Activated CD8-positive, alpha-beta memory T cell treated with anti-CD3 and anti-CD28 coated beads, Interleukin-2, amount 50 U/mL, for 4 hours (primary cell): ENCODE data around the gene CRISP1.
"Not testable (repeated sequence)": the region's sequence is repeated elsewhere in the genome, so short reads cannot be mapped to it uniquely, and the experiment has no call there.

ENCODE experiments used
- DNase-seq: peaks from one replicate; pipeline ENCODE4 v3.0.0-alpha.2; 2020

The CRISP1 gene, protein sequence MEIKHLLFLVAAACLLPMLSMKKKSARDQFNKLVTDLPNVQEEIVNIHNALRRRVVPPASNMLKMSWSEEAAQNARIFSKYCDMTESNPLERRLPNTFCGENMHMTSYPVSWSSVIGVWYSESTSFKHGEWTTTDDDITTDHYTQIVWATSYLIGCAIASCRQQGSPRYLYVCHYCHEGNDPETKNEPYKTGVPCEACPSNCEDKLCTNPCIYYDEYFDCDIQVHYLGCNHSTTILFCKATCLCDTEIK

DNA sequence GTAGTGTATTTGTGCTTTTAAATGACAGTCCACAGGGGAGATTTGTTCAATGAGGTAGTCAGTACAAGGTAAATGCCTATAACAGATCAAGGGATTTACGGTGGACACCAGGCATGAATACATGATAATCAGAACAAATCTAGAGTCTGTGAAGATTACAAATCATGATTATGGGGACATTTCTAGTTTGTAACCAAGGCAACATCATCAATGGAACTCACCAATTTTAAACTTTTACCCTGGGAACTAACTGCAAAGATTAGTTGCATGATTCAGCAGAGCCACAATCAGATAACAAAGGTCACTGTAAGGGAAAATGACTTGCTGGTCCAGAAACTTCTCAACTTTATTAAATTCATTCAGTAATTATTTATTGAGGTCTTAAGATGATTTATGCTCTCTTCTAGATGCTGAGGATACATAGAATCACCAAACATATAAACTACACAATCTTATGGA lies at the start of gene CRISP1:
Gene CRISP1, minus strand, starts transcription at position 51 of the 459 bp plus-strand sequence. CDS start 9,135 bp downstream, outside the sequence.
- no peak for DNase-seq

DNA sequence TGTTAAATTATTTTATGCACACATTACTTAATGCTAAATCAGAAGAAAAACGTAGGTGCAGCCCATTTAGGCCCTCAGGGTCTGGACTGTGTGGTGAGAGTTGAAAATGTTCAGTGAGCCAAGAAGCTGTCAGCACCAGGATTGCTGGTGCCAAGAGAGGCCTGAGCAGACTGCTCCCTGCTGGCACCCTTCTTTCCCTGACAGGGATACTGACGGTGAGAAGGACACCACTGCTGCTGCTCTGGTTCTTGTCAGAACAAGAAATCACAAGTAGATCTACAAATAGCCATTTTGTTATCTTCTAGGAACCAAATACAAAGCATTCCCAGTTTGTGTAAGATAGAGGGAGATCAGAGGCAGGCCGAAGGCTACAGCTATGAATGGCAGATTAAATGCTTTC lies 48.7 kb upstream of the CRISP1 start:
- no peak for DNase-seq

- DNase-seq, result no peak
Measured at GRCh38 chr6:49913636-49914375, 47.5 kb upstream of the CRISP1 start.

GRCh38 chr6:49912196-49912595 lies 45.9 kb upstream of the CRISP1 start:
- no peak for DNase-seq

DNA sequence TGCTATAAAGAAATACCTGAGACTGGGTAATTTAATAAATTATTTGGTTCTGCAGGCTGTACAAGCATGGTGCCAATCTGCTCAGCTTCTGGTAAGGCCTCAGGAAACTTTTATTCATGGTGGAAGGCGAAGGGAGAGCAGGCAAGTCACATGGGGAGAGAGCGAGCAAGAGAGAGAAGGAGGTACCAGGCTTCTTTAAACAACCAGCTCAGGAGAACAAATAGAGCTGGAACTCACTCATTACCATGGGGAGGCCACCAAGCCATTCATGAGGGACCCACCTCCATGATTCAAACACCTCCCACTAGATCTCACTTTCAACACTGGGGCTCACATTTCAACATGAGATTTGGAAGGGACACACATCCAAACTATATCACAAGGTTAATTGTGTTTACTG lies 44.9 kb upstream of the CRISP1 start:
- no peak for DNase-seq

DNA sequence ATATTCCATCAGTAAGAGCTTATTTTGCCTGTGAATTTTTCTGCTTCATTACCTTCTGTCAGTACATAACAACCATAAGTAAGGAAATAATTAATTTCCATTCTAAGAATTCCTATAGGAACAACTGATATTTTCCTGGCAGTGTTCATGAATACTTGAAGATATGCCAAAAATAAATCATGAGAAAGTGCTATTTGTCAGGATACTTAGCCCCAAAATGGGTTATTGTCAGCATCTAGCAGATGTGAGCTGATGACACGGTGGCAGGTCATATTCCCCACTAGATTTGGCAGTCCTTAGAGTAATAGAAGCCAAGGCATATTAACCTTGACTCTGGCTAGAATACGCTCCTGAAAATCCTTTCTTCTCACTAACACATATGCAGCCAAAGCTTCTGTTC lies 43.2 kb upstream of the CRISP1 start:
- DNase-seq, result no peak

DNA sequence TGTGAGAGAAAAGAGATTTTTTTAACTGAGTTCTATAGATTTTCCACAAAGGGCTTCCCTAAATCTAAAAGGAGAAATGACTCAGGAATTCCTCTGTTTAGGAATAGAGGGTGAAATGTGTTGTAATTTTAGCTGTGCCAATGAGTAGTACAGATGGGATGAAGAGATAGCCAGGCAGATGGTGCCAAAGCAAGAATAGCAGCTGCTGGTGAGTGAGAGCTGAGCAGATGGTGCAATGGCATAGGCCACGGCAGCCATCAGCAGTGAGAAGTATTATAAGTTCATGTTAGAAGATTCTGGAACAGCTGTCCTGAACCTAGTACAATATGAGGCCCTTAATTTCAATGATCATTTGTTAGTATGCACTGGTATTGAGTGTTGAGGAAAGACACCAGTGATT lies 40.2 kb upstream of the CRISP1 start:
- DNase-seq, result no peak

GRCh38 chr6:49905296-49905695 lies 39.0 kb upstream of the CRISP1 start:
- DNase-seq, result no peak

GRCh38 chr6:49902856-49903255 lies 36.5 kb upstream of the CRISP1 start:
- no peak for DNase-seq

- no peak for DNase-seq
Measured at GRCh38 chr6:49898904-49899566, 32.7 kb upstream of the CRISP1 start.

GRCh38 chr6:49895553-49895952 lies 29.2 kb upstream of the CRISP1 start:
- not testable (repeated sequence) for DNase-seq

DNA sequence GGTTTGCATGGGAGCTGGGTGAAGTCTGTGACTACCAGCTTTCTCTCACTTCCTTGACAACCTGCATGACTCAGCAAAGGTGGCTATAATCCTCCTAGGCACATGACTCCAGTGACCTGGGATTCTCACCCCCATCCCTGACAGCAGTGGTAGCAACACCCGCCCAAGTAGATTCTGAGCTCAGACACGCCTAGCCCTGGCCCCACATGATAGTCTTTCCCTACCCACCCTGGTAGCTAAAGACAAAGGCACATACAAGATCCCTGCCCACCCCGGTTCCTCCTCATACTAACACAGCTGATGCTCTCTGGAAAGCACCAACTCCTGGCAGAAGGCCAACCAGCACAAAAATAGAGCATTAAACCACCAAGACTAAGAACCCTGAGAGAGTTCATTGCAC lies 25.9 kb upstream of the CRISP1 start:
- DNase-seq, result no peak

GRCh38 chr6:49890988-49891387 lies 24.7 kb upstream of the CRISP1 start:
- DNase-seq, result no peak

DNA sequence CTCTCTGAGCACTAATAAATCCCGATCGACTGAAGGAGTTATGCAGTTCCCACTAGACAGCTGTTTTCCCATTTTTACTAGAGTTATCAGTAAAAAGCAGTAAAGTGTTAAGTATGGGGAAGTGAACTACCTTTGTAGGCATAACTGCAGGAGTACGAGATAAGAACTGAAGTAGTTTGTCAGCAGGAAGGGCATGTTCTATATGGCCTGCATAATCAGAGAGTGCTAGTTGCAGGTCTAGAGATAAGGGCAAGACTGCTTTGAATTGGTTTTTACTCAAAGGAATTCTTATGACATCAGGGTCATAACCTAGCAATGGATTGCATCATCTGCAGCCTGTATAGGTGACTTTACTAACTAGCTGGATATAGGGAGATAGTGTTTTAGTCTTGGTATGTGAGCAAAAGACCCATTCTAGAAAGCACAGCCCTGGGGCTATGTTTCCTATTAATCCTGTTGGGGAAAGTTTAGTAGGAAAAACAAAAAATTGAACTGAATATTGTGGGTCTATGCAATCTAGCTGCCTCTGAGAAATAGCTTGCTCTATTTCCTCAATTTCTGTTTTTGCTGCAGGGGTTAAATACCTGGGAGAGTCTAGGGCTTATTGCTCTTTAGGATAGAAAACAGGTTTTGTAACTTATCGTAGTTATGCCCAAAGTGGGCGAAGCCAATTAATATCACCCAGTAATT lies 22.6 kb upstream of the CRISP1 start:
- DNase-seq, result no peak

- no peak for DNase-seq
Measured at GRCh38 chr6:49868951-49869529, 2.7 kb upstream of the CRISP1 start.

DNA sequence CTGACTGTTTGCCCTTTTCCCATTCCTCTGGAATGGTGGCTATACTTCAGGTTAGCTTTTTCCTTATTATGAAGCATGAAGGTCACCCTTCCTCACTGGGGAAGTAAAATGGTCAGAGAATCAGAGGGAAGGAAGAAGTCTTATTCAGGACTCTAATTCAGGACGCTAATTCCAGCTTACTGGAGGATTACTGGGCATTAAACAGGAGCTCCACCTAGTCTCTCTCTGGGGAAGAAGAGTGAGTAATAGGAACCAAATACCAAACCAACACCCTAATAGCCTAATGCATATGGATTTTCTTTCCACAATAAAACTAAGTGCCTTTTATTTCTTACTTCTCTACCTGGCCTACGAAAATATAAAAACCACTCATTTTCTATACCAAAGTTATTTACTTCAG lies 10.1 kb downstream of the CRISP1 start:
- no peak for DNase-seq

- no peak for DNase-seq
Measured at GRCh38 chr6:49855221-49855620, 11.1 kb downstream of the CRISP1 start.

DNA sequence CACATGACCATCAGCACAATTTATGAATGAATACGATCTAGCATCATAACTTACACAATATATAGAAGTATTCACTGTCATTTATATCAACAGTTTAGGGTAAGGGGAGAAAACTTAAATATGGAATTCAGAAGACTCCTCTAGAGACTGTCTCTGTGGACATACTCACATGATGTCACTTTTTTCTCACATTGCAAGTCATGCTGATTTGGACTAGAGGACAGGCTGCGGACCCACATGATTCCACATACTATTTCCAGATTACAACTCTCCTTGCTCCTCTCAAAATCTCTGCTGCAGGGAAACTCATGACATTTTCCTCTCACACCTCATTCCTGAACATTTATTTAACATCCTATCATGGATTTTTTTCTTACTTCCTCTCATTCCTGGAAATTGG lies 13.4 kb downstream of the CRISP1 start:
- no peak for DNase-seq

GRCh38 chr6:49849213-49849907 lies 17.0 kb downstream of the CRISP1 start:
- DNase-seq, result no peak

DNA sequence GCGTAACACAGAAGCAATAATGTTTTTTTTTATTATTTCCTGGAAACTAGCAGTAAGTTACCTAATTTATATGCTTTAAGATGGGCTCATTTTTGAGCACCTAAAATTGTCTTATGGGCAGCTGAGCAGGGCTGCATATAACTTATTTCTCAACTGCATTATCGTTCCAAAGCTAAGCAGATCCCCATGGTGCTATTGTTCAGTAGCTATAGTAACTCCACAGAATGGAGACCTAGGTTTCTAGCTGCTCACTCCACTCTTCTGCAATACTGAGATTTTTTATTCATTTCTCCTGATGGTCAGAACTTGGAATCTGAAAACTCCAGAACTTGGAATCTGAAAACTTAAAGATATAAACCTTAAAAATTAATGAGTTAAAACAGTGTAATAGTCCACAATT lies 18.7 kb downstream of the CRISP1 start:
- DNase-seq, result no peak

- no peak for DNase-seq
Measured at GRCh38 chr6:49847014-49847413, 19.3 kb downstream of the CRISP1 start.

GRCh38 chr6:49841424-49841823 lies 24.9 kb downstream of the CRISP1 start:
- DNase-seq, result no peak
